T-cell (primary cell): Measurements from ENCODE around the gene TLE3. TPM values are rescaled to one million over a fixed set of nuclear protein-coding genes. Genes with fewer than 3 reads are reported as not detected.

ENCODE experiments used
- ATAC-seq, 4 experiments: fragments of 200-7000 bp in 3 of 4; fragments of 150-1000 bp in 1 of 4; cut with Tn5 transposase; replicated peaks in 1 of 4; 1 replicate in 3 of 4; 2 replicates in 1 of 4; pipeline ENCODE4 v1.10.0; 2021; ENCODE audit warnings: moderate library complexity in 3 of 4, mild to moderate bottlenecking in 2 of 4, moderate number of reproducible peaks in 1 of 4
- CTCF ChIA-PET, 2 donors: fragments of 300-600 bp; sonication (Branson Sonifier 250); formaldehyde crosslinking; loops; one replicate each; lab custom pipeline; 2022; ENCODE audit warnings: antibody characterized with exemption in 2 of 2; lab: Charles Lee
- POLR2A ChIA-PET, 2 donors: fragments of 300-600 bp; sonication (Branson Sonifier 250); formaldehyde crosslinking; loops; one replicate each; lab custom pipeline; 2022; ENCODE audit warnings: antibody characterized with exemption in 2 of 2; lab: Charles Lee
- DNase-seq, 35 experiments: peaks; one replicate each; pipeline versions ENCODE4 v3.0.0 to v3.0.0-alpha.2; 2013 to 2023
- H3K27ac ChIP-seq: one replicate; pipeline ENCODE4 v1.5.1; 2013; ENCODE audit warnings: low read length
- H3K27me3 ChIP-seq, 2 experiments: replicated peaks in 1 of 2; 1 replicate in 1 of 2; 2 replicates in 1 of 2; pipeline versions ENCODE4 v1.6.1 to v1.7.0; 2013; ENCODE audit warnings: low read length in 1 of 2, mixed read lengths in 1 of 2; ENCODE audit not compliant: control insufficient read depth in 2 of 2, insufficient read depth in 2 of 2; ENCODE audit errors: extremely low read depth in 1 of 2
- H3K36me3 ChIP-seq, 2 donors: 1 replicate in 1 of 2; 2 replicates in 1 of 2; pipeline versions ENCODE4 v1.6.1 to v1.7.0; 2013; ENCODE audit warnings: low read length in 1 of 2; ENCODE audit not compliant: control insufficient read depth in 2 of 2, insufficient read depth in 1 of 2; ENCODE audit errors: extremely low read depth in 1 of 2
- H3K4me1 ChIP-seq, 2 experiments: 1 replicate in 1 of 2; 2 replicates in 1 of 2; pipeline versions ENCODE4 v1.6.1 to v1.7.0; 2013; ENCODE audit warnings: low read length in 2 of 2, mixed read lengths in 1 of 2; ENCODE audit not compliant: insufficient read depth in 2 of 2, control insufficient read depth in 1 of 2; ENCODE audit errors: extremely low read depth in 1 of 2
- H3K4me3 ChIP-seq, 2 donors: 1 replicate in 1 of 2; 2 replicates in 1 of 2; pipeline versions ENCODE4 v1.5.1 to v1.7.0; 2013; ENCODE audit warnings: mild to moderate bottlenecking in 2 of 2, low read length in 1 of 2, moderate library complexity in 1 of 2; ENCODE audit not compliant: control insufficient read depth in 1 of 2; ENCODE audit errors: extremely low read depth in 1 of 2
- H3K9me3 ChIP-seq: 2 replicates; pipeline ENCODE4 v1.7.0; 2013
- H3K27ac Mint-ChIP-seq, 2 donors: one replicate each; pipeline ENCODE4 v1.8.0; 2020 to 2021; ENCODE audit warnings: mild to moderate bottlenecking in 2 of 2, mixed read lengths in 2 of 2
- H3K27me3 Mint-ChIP-seq, 2 donors: one replicate each; pipeline ENCODE4 v1.8.0; 2021 to 2022; ENCODE audit warnings: mixed read lengths in 2 of 2
- H3K36me3 Mint-ChIP-seq: one replicate; pipeline ENCODE4 v1.8.0; 2021; ENCODE audit warnings: mixed read lengths
- H3K4me1 Mint-ChIP-seq, 3 donors: one replicate each; pipeline ENCODE4 v1.8.0; 2020 to 2022; ENCODE audit warnings: mixed read lengths in 3 of 3, mild to moderate bottlenecking in 1 of 3
- H3K4me3 Mint-ChIP-seq, 3 donors: one replicate each; pipeline ENCODE4 v1.8.0; 2020 to 2022; ENCODE audit warnings: mild to moderate bottlenecking in 3 of 3, mixed read lengths in 3 of 3, moderate library complexity in 3 of 3
- H3K9me3 Mint-ChIP-seq, 3 donors: one replicate each; pipeline ENCODE4 v1.8.0; 2020 to 2022; ENCODE audit warnings: mixed read lengths in 3 of 3
- WGBS: methylation state at CpG from one replicate; pipeline ENCODE4 v1.1.5; 2013; ENCODE audit warnings: missing lambda C conversion rate; ENCODE audit not compliant: insufficient coverage; 5-methylcytosine and 5-hydroxymethylcytosine counted together
- total RNA-seq, 35 experiments: library from RNA in 6 of 35; stranded (reverse) in 6 of 35; fragments of 120-200 nt in 1 of 35; gene quantifications; one replicate each; pipeline versions ENCODE4 v1.2.1 to v1.2.4 and lab custom pipeline; 2013 to 2026

The TLE3 gene
- total RNA-seq, 5 donors from 2014 or later (not counting 1 experiment from before 2014, with no cell fraction given), result 99.2 to 174 (median 160) TPM

GRCh38 chr15:70047386-70048197, 50.1 kb downstream of the TLE3 start:
- Mint-ChIP-seq H3K27me3 (no peaks in the 10 kb centered on the region), H3K4me3 (no peak overlapping the region), H3K36me3 (peaks cover 49% of the 10 kb centered on the region), H3K9me3 (peaks cover 0 to 4% (median 0%) of the 10 kb centered on the region in 3 donors), H3K4me1 (peaks cover 0 to 5% (median 0%) of the 10 kb centered on the region in 3 donors), H3K27ac (no peak overlapping the region)
- no peaks in the 10 kb centered on the region for H3K4me1 ChIP-seq
- ChIA-PET CTCF (interaction anchor here in 1 of 2 donors (0.6 kb wide), 2 partner anchors 470 to 485 kb away, joined by 3 to 5 read pairs; no protein-coding TSS in a partner anchor), POLR2A (interaction anchor here (0.5 to 0.6 kb wide), 3 partner anchors 24 to 295 kb away, joined by 3 to 10 read pairs (median 7); no protein-coding TSS in a partner anchor)
- H3K27me3 ChIP-seq, result no peaks in the 10 kb centered on the region
- peaks cover 14 to 39% of the 10 kb centered on the region in 2 donors for H3K36me3 ChIP-seq
- no peaks in the 10 kb centered on the region for H3K9me3 ChIP-seq
- H3K27ac ChIP-seq, result no peak overlapping the region
- ATAC-seq (no peak), DNase-seq (no peak)
- no peak overlapping the region for H3K4me3 ChIP-seq
- WGBS, result 100% methylated on average over 3 of the region's 17 CpGs

GRCh38 chr15:70046679-70047369, 50.9 kb downstream of the TLE3 start:
- Histone ChIP-seq H3K4me1 (no peaks in the 10 kb centered on the region), H3K27ac (no peak overlapping the region), H3K9me3 (no peaks in the 10 kb centered on the region), H3K4me3 (no peak overlapping the region), H3K36me3 (peaks cover 10 to 32% of the 10 kb centered on the region in 2 donors), H3K27me3 (no peaks in the 10 kb centered on the region)
- CTCF ChIA-PET, result interaction anchor here in 1 of 2 donors (0.6 kb wide), 1 partner anchor 469 kb away, joined by 3 read pairs; no protein-coding TSS in a partner anchor
- Mint-ChIP-seq H3K27me3 (no peaks in the 10 kb centered on the region), H3K27ac (no peak overlapping the region), H3K36me3 (peaks cover 48% of the 10 kb centered on the region), H3K9me3 (peaks cover 0 to 5% (median 0%) of the 10 kb centered on the region in 3 donors), H3K4me1 (peaks cover 0 to 5% (median 0%) of the 10 kb centered on the region in 3 donors), H3K4me3 (no peak overlapping the region)
- no peak for ATAC-seq
- 86% methylated on average over 5 of the region's 5 CpGs for WGBS
- DNase-seq, result no peak
- POLR2A ChIA-PET, result interaction anchor here in 1 of 2 donors (0.6 kb wide), 1 partner anchor 24 kb away, joined by 10 read pairs; no protein-coding TSS in a partner anchor

- peaks cover 0 to 5% (median 0%) of the 10 kb centered on the region in 3 donors for H3K9me3 Mint-ChIP-seq
- ATAC-seq, result no peak
- CTCF ChIA-PET, result no interaction called here
- H3K4me1 Mint-ChIP-seq, result no peaks in the 10 kb centered on the region
- Histone ChIP-seq H3K4me1 (no peaks in the 10 kb centered on the region), H3K4me3 (no peak overlapping the region), H3K9me3 (no peaks in the 10 kb centered on the region), H3K27ac (no peak overlapping the region), H3K27me3 (no peaks in the 10 kb centered on the region), H3K36me3 (peaks cover 4 to 14% of the 10 kb centered on the region in 2 donors)
- no peak overlapping the region for H3K27ac Mint-ChIP-seq
- peaks cover 33% of the 10 kb centered on the region for H3K36me3 Mint-ChIP-seq
- no peak for DNase-seq
- POLR2A ChIA-PET, result interaction anchor here in 1 of 2 donors (0.6 kb wide), 1 partner anchor 589 kb away, joined by 5 read pairs; no protein-coding TSS in a partner anchor
- no peaks in the 10 kb centered on the region for H3K27me3 Mint-ChIP-seq
- no peak overlapping the region for H3K4me3 Mint-ChIP-seq
Measured at GRCh38 chr15:70045045-70045444, 52.7 kb downstream of the TLE3 start.

- POLR2A ChIA-PET, result no interaction called here
- H3K27me3 Mint-ChIP-seq, result no peaks in the 10 kb centered on the region
- peaks cover 0 to 5% (median 0%) of the 10 kb centered on the region in 3 donors for H3K9me3 Mint-ChIP-seq
- H3K27ac ChIP-seq, result no peak overlapping the region
- 100% methylated on average over 1 of the region's 3 CpGs for WGBS
- no peaks in the 10 kb centered on the region for H3K9me3 ChIP-seq
- H3K4me3 Mint-ChIP-seq, result no peak overlapping the region
- peaks cover 0 to 5% of the 10 kb centered on the region in 2 donors for H3K36me3 ChIP-seq
- CTCF ChIA-PET, result interaction anchor here in 1 of 2 donors (0.6 kb wide), 1 partner anchor 619 kb away, joined by 3 read pairs; no protein-coding TSS in a partner anchor
- no peaks in the 10 kb centered on the region for H3K27me3 ChIP-seq
- no peak overlapping the region for H3K27ac Mint-ChIP-seq
- H3K4me1 ChIP-seq, result no peaks in the 10 kb centered on the region
- peaks cover 24% of the 10 kb centered on the region for H3K36me3 Mint-ChIP-seq
- no peak overlapping the region for H3K4me3 ChIP-seq
- no peak for ATAC-seq
- DNase-seq, result no peak
- H3K4me1 Mint-ChIP-seq, result no peaks in the 10 kb centered on the region
Measured at GRCh38 chr15:70044168-70044567, 53.5 kb downstream of the TLE3 start.

- Histone ChIP-seq H3K36me3 (peaks cover 0 to 2% of the 10 kb centered on the region in 2 donors), H3K27ac (no peak overlapping the region), H3K4me3 (no peak overlapping the region), H3K4me1 (no peaks in the 10 kb centered on the region), H3K9me3 (no peaks in the 10 kb centered on the region), H3K27me3 (no peaks in the 10 kb centered on the region)
- ATAC-seq, result no peak
- POLR2A ChIA-PET, result no interaction called here
- no CpG with 5 or more reads among the region's 1 CpG for WGBS
- Mint-ChIP-seq H3K4me1 (no peaks in the 10 kb centered on the region), H3K27ac (peak overlapping the region in 1 of 2 donors; percentile 47), H3K27me3 (no peaks in the 10 kb centered on the region), H3K9me3 (peaks cover 0 to 5% (median 0%) of the 10 kb centered on the region in 3 donors), H3K4me3 (no peak overlapping the region), H3K36me3 (peaks cover 20% of the 10 kb centered on the region)
- DNase-seq, result no peak
- CTCF ChIA-PET, result interaction anchor here in 1 of 2 donors (0.6 kb wide), 1 partner anchor 619 kb away, joined by 3 read pairs; no protein-coding TSS in a partner anchor
Measured at GRCh38 chr15:70043590-70043989, 54.1 kb downstream of the TLE3 start.
